Osteocyte (in vitro differentiated cells): ENCODE measurements around the gene FUBP1. TPM values are rescaled to one million over a fixed set of nuclear protein-coding genes. Genes with fewer than 3 reads are reported as not detected.
"Not testable (repeated sequence)": the region's sequence is repeated elsewhere in the genome, so short reads cannot be mapped to it uniquely, and the experiment has no call there.

Experiments
- DNase-seq: peaks from one replicate; pipeline ENCODE4 v3.0.0; 2021; ENCODE audit warnings: mixed read lengths; ENCODE audit not compliant: unreplicated experiment; ENCODE audit errors: extremely low spot score
- H3K27ac Mint-ChIP-seq: one replicate; pipeline ENCODE4 v1.8.0; 2021; ENCODE audit warnings: mild to moderate bottlenecking, mixed read lengths; ENCODE audit not compliant: unreplicated experiment
- H3K27me3 Mint-ChIP-seq: one replicate; pipeline ENCODE4 v1.8.0; 2021; ENCODE audit warnings: mixed read lengths; ENCODE audit not compliant: unreplicated experiment
- H3K36me3 Mint-ChIP-seq: one replicate; pipeline ENCODE4 v1.8.0; 2021; ENCODE audit warnings: mixed read lengths; ENCODE audit not compliant: unreplicated experiment
- H3K4me1 Mint-ChIP-seq: one replicate; pipeline ENCODE4 v1.8.0; 2021; ENCODE audit warnings: mixed read lengths; ENCODE audit not compliant: unreplicated experiment
- H3K4me3 Mint-ChIP-seq: one replicate; pipeline ENCODE4 v1.8.0; 2021; ENCODE audit warnings: mild to moderate bottlenecking, moderate library complexity, mixed read lengths; ENCODE audit not compliant: unreplicated experiment
- H3K9me3 Mint-ChIP-seq: one replicate; pipeline ENCODE4 v1.8.0; 2021; ENCODE audit warnings: mixed read lengths; ENCODE audit not compliant: unreplicated experiment
- CTCF ChIP-seq: fragments of 200-600 bp; sonication (generic); IDR thresholded peaks from 2 replicates; pipeline ENCODE4 v1.5.0; 2021; ENCODE audit warnings: antibody characterized with exemption, mild to moderate bottlenecking, moderate library complexity
- total RNA-seq: library from RNA; stranded (reverse); gene quantifications from 2 replicates; pipeline ENCODE4 v1.2.1, GENCODE V29; 2021

The FUBP1 gene
- total RNA-seq, 1 donor from 2014 or later, result 126 TPM

GRCh38 chr1:77925956-77926355 is 52.9 kb downstream of the FUBP1 start:
- no peak for TF ChIP-seq CTCF
- Mint-ChIP-seq H3K36me3 (peaks cover 37% of the 10 kb centered on the region), H3K4me1 (peaks cover 8% of the 10 kb centered on the region), H3K9me3 (no peaks in the 10 kb centered on the region), H3K27ac (no peak overlapping the region), H3K4me3 (no peak overlapping the region), H3K27me3 (no peaks in the 10 kb centered on the region)
- no peak for DNase-seq

GRCh38 chr1:77925518-77925917 is 53.4 kb downstream of the FUBP1 start:
- H3K4me3 Mint-ChIP-seq, result no peak overlapping the region
- no peaks in the 10 kb centered on the region for H3K9me3 Mint-ChIP-seq
- peak overlapping the region; percentile 41 for H3K27ac Mint-ChIP-seq
- peaks cover 8% of the 10 kb centered on the region for H3K4me1 Mint-ChIP-seq
- no peak for DNase-seq
- no peak for TF ChIP-seq CTCF
- H3K27me3 Mint-ChIP-seq, result no peaks in the 10 kb centered on the region
- H3K36me3 Mint-ChIP-seq, result peaks cover 37% of the 10 kb centered on the region

- not testable (repeated sequence) for DNase-seq, H3K27ac Mint-ChIP-seq, H3K4me3 Mint-ChIP-seq, H3K4me1 Mint-ChIP-seq, H3K9me3 Mint-ChIP-seq, H3K27me3 Mint-ChIP-seq
- peaks cover 27% of the 10 kb centered on the region for H3K36me3 Mint-ChIP-seq
Measured at GRCh38 chr1:77918918-77919317, 60.0 kb downstream of the FUBP1 start.

GRCh38 chr1:77910116-77910515 is 68.8 kb downstream of the FUBP1 start:
- no peak for TF ChIP-seq CTCF
- DNase-seq, result no peak
- no peak overlapping the region for H3K27ac Mint-ChIP-seq
- H3K27me3 Mint-ChIP-seq, result no peaks in the 10 kb centered on the region
- H3K4me1 Mint-ChIP-seq, result peaks cover 5% of the 10 kb centered on the region
- no peak overlapping the region for H3K4me3 Mint-ChIP-seq
- H3K36me3 Mint-ChIP-seq, result peaks cover 2% of the 10 kb centered on the region
- H3K9me3 Mint-ChIP-seq, result no peaks in the 10 kb centered on the region

- no peak for DNase-seq
- TF ChIP-seq CTCF, result no peak
- Mint-ChIP-seq H3K9me3 (no peaks in the 10 kb centered on the region), H3K4me1 (peaks cover 5% of the 10 kb centered on the region), H3K27ac (no peak overlapping the region), H3K36me3 (peaks cover 5% of the 10 kb centered on the region), H3K27me3 (no peaks in the 10 kb centered on the region), H3K4me3 (no peak overlapping the region)
Measured at GRCh38 chr1:77906624-77907023, 72.2 kb downstream of the FUBP1 start.

- H3K36me3 Mint-ChIP-seq, result peaks cover 5% of the 10 kb centered on the region
- H3K4me1 Mint-ChIP-seq, result peaks cover 5% of the 10 kb centered on the region
- H3K4me3 Mint-ChIP-seq, result no peak overlapping the region
- no peaks in the 10 kb centered on the region for H3K27me3 Mint-ChIP-seq
- no peak for DNase-seq
- H3K9me3 Mint-ChIP-seq, result no peaks in the 10 kb centered on the region
- peak overlapping the region; percentile 48 for H3K27ac Mint-ChIP-seq
- TF ChIP-seq CTCF, result no peak
Measured at GRCh38 chr1:77906019-77906545, 72.8 kb downstream of the FUBP1 start.
